OCI-LY1 (cell line): Measurements from ENCODE around the gene ASGR1.

Experiments
- EZH2 ChIP-seq: fragments of 200-600 bp; sonication (generic), shearing (Covaris generic); IDR thresholded peaks from 2 replicates; pipeline ENCODE4 v1.8.0; 2017; ENCODE audit warnings: borderline replicate concordance, mixed run types, mild to moderate bottlenecking, antibody characterized with exemption, low read length, moderate library complexity, mixed read lengths
- TF ChIP-seq, protein P1 (sequence below): fragments of 200-600 bp; sonication (generic), shearing (Covaris generic); IDR thresholded peaks from 2 replicates; pipeline ENCODE4 v1.5.1; 2017; ENCODE audit warnings: mild to moderate bottlenecking, antibody characterized with exemption, low read length, moderate library complexity, mixed read lengths

DNA sequence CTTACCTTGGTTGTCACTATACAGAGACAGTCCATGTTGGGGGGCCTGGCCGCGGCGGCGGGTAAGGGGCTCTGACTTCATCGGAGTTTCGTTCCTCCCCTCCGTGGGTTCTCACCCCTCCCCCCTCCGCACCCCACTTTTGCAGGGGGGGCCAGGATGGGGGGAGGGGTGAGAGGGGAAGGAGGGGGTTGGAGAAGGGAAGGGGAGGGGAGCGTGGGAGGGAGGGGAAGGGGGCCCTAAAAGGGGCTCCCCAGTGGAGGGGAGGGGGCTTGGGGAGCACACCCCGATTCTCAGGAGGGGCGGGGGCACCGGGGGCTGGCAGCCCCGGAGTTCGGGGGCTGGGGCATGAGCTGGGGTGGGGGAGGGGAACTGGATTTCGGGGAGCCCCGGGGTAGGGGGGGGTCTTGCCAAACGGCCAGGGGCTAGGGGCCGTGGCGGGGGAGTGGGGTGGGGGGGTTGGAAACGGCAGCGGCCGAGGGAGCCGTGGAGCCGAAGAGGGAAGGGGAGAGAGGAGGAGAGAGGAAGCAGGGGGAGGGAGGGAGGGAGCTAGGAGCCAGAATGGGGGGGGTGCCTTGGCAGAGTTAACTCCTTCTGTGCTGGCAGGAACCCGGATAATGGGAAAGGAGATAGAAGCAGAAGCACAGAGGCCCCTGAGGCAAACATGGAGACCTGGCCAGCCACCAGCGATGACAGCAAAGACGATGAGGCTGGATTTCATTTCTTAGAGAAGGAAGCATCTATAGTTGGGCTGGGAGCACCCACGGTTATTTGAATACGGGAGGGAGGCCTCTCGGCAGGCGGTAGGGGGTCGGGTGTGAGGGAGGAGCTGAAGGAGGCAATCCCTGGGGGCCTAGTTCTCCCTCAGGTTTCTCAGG, 38.2 kb upstream of the ASGR1 start:
- no peak for TF ChIP-seq EZH2
- TF ChIP-seq, protein P1, sequence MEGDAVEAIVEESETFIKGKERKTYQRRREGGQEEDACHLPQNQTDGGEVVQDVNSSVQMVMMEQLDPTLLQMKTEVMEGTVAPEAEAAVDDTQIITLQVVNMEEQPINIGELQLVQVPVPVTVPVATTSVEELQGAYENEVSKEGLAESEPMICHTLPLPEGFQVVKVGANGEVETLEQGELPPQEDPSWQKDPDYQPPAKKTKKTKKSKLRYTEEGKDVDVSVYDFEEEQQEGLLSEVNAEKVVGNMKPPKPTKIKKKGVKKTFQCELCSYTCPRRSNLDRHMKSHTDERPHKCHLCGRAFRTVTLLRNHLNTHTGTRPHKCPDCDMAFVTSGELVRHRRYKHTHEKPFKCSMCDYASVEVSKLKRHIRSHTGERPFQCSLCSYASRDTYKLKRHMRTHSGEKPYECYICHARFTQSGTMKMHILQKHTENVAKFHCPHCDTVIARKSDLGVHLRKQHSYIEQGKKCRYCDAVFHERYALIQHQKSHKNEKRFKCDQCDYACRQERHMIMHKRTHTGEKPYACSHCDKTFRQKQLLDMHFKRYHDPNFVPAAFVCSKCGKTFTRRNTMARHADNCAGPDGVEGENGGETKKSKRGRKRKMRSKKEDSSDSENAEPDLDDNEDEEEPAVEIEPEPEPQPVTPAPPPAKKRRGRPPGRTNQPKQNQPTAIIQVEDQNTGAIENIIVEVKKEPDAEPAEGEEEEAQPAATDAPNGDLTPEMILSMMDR, result no peak
